SK-N-SH (cell line): ENCODE measurements around the gene PDLIM4. TPM values are rescaled to one million over a fixed set of nuclear protein-coding genes. Genes with fewer than 3 reads are reported as not detected.

ENCODE experiments used
- CTCF ChIA-PET: fragments of 300-600, 350-600 bp; formaldehyde crosslinking; extraction: SDS; loops from one replicate; lab custom pipeline; 2021; lab: Yijun Ruan, JAX
- POLR2A ChIA-PET: fragments of 350-600 bp; sonication (Branson Sonifier 250); formaldehyde crosslinking; extraction: SDS; loops from one replicate; lab custom pipeline; 2020; ENCODE audit warnings: antibody characterized with exemption, inconsistent platforms; lab: Yijun Ruan, JAX
- DNase-seq: peaks from one replicate; pipeline ENCODE4 v3.0.0; 2012
- H2AFZ ChIP-seq: fragments of 200-600 bp; sonication (generic); 2 replicates; pipeline ENCODE4 v1.8.1; 2016; ENCODE audit warnings: antibody characterized with exemption, mild to moderate bottlenecking, low read depth
- H3F3A ChIP-seq: fragments of 200-600 bp; sonication (generic); replicated peaks from 2 replicates; pipeline ENCODE3; 2016; ENCODE audit warnings: antibody characterized with exemption, mild to moderate bottlenecking; ENCODE audit not compliant: insufficient read depth
- H3K27ac ChIP-seq, 2 experiments: fragments of 200-500 bp in 1 of 2; fragments of 200-600 bp in 1 of 2; sonication (Bioruptor generic) in 1 of 2; sonication (generic), shearing (Covaris generic) in 1 of 2; 2 replicates each; pipeline versions ENCODE4 v1.5.1 to v1.6.1; 2014 to 2016; ENCODE audit warnings: low read depth in 2 of 2, inconsistent platforms in 1 of 2, low read length in 1 of 2, mild to moderate bottlenecking in 1 of 2, mixed read lengths in 1 of 2
- H3K27me3 ChIP-seq: fragments of 200-600 bp; sonication (generic), shearing (Covaris generic); 2 replicates; pipeline ENCODE4 v1.6.1; 2016; ENCODE audit warnings: mixed run types; ENCODE audit not compliant: insufficient read depth
- H3K36me3 ChIP-seq, 2 experiments: fragments of 200-500 bp in 1 of 2; fragments of 200-600 bp in 1 of 2; sonication (Bioruptor generic) in 1 of 2; sonication (generic) in 1 of 2; replicated peaks in 1 of 2; 2 replicates each; pipeline versions ENCODE3 to v1.5.1; 2014 to 2016; ENCODE audit warnings: low read length in 1 of 2, mild to moderate bottlenecking in 1 of 2; ENCODE audit not compliant: insufficient read depth in 2 of 2, control insufficient read depth in 1 of 2
- H3K4me1 ChIP-seq, 2 experiments: fragments of 200-500 bp in 1 of 2; fragments of 200-600 bp in 1 of 2; sonication (Bioruptor generic) in 1 of 2; sonication (generic), shearing (Covaris generic) in 1 of 2; 2 replicates each; pipeline versions ENCODE4 v1.5.1 to v1.6.1; 2014 to 2016; ENCODE audit warnings: low read depth in 1 of 2, low read length in 1 of 2, mixed run types in 1 of 2; ENCODE audit not compliant: insufficient read depth in 2 of 2, control insufficient read depth in 1 of 2
- H3K4me2 ChIP-seq: fragments of 200-600 bp; sonication (generic), shearing (Covaris generic); 2 replicates; pipeline ENCODE4 v1.6.1; 2017; ENCODE audit warnings: mixed run types
- H3K4me3 ChIP-seq, 2 experiments: fragments of 200-500 bp in 1 of 2; fragments of 200-600 bp in 1 of 2; sonication (Bioruptor generic) in 1 of 2; sonication (generic), shearing (Covaris generic) in 1 of 2; 2 replicates each; pipeline versions ENCODE4 v1.5.1 to v1.8.1; 2014 to 2016; ENCODE audit warnings: low read depth in 2 of 2, inconsistent platforms in 1 of 2, low read length in 1 of 2, mild to moderate bottlenecking in 1 of 2, mixed read lengths in 1 of 2, moderate library complexity in 1 of 2
- H3K79me2 ChIP-seq: fragments of 200-600 bp; sonication (generic); 2 replicates; pipeline ENCODE4 v1.8.1; 2017; ENCODE audit warnings: mild to moderate bottlenecking; ENCODE audit not compliant: insufficient read depth
- H3K9ac ChIP-seq: fragments of 200-600 bp; sonication (generic); 2 replicates; pipeline ENCODE4 v1.6.1; 2017; ENCODE audit warnings: mixed run types
- H3K9me2 ChIP-seq: fragments of 200-600 bp; sonication (generic); 2 replicates; pipeline ENCODE4 v1.6.1; 2017; ENCODE audit warnings: mixed run types
- H3K9me3 ChIP-seq: fragments of 200-600 bp; sonication (generic); 2 replicates; pipeline ENCODE4 v1.6.1; 2017; ENCODE audit warnings: mixed run types, mild to moderate bottlenecking, moderate library complexity
- H4K20me1 ChIP-seq: fragments of 200-600 bp; sonication (generic); 2 replicates; pipeline ENCODE4 v1.6.1; 2017; ENCODE audit warnings: mild to moderate bottlenecking, mixed run types; ENCODE audit not compliant: insufficient read depth
- EP300 ChIP-seq, 2 experiments: IDR thresholded peaks; 2 replicates each; pipeline versions ENCODE4 v1.4.0 to v1.6.1; 2012; ENCODE audit warnings: borderline replicate concordance in 1 of 2, low read depth in 1 of 2, low read length in 1 of 2
- JUND ChIP-seq: IDR thresholded peaks from 2 replicates; pipeline ENCODE4 v1.4.0; 2012
- MEF2A ChIP-seq: IDR thresholded peaks from 2 replicates; pipeline ENCODE4 v1.4.0; 2012; ENCODE audit warnings: low read depth, borderline replicate concordance
- NRF1 ChIP-seq: IDR thresholded peaks from 2 replicates; pipeline ENCODE4 v1.6.1; 2012; ENCODE audit warnings: low read depth, mild to moderate bottlenecking, low read length
- POLR2AphosphoS5 ChIP-seq: IDR thresholded peaks from 2 replicates; pipeline ENCODE4 v1.6.1; 2012; ENCODE audit warnings: low read depth, low read length
- RCOR1 ChIP-seq: fragments of 150-350 bp; IDR thresholded peaks from 2 replicates; pipeline ENCODE4 v1.6.1; 2017; ENCODE audit warnings: antibody characterized with exemption, low read length
- RFX5 ChIP-seq: IDR thresholded peaks from 2 replicates; pipeline ENCODE4 v1.6.1; 2012; ENCODE audit warnings: mild to moderate bottlenecking, improper control_type of control experiment, low read length
- RXRA ChIP-seq: IDR thresholded peaks from 2 replicates; pipeline ENCODE4 v1.4.0; 2012; ENCODE audit warnings: low read depth, mild to moderate bottlenecking, borderline replicate concordance
- TAF1 ChIP-seq: IDR thresholded peaks from 2 replicates; pipeline ENCODE4 v1.6.1; 2012; ENCODE audit warnings: low read depth, mild to moderate bottlenecking, low read length, moderate library complexity, borderline replicate concordance
- TCF12 ChIP-seq: IDR thresholded peaks from 2 replicates; pipeline ENCODE4 v1.4.0; 2012
- USF1 ChIP-seq: IDR thresholded peaks from 2 replicates; pipeline ENCODE4 v1.4.0; 2012; ENCODE audit warnings: low read depth, borderline replicate concordance
- WGBS: methylation state at CpG from one replicate; pipeline ENCODE4 v1.1.6; 2017; ENCODE audit warnings: low lambda C conversion rate; 5-methylcytosine and 5-hydroxymethylcytosine counted together
- polyA plus RNA-seq, 3 experiments: library from polyadenylated mRNA; depleted of rRNA; stranded (reverse); fragments of >200 nt; gene quantifications; 2 replicates each; pipeline ENCODE4 v1.2.3, GENCODE V29; 2012
- TF ChIP-seq, protein P1 (sequence below): fragments of 150-350 bp; IDR thresholded peaks from 2 replicates; pipeline ENCODE4 v1.6.1; 2017; ENCODE audit warnings: antibody characterized with exemption, low read length, low read depth, borderline replicate concordance
- TF ChIP-seq, protein P2 (sequence below): fragments of 150-350 bp; IDR thresholded peaks from 2 replicates; pipeline ENCODE4 v1.6.1; 2016; ENCODE audit warnings: mild to moderate bottlenecking, low read depth, low read length
- TF ChIP-seq, protein P3 (sequence below): IDR thresholded peaks from 2 replicates; pipeline ENCODE4; 2012

The PDLIM4 gene
- polyA plus RNA-seq, 1 of the 3 experiments (the other 2 are of a cell fraction) = 57.1 TPM

GRCh38 chr5:132219981-132220380 is 37.5 kb upstream of the PDLIM4 start:
- POLR2A ChIA-PET = interaction anchor here (0.6 kb wide), 1 partner anchor 66 kb away, joined by 3 read pairs; no protein-coding TSS in a partner anchor

GRCh38 chr5:132220491-132220890 is 37.0 kb upstream of the PDLIM4 start:
- H3K36me3 ChIP-seq = peaks cover 0 to 4% of the 10 kb centered on the region in 2 experiments
- CTCF ChIA-PET = interaction anchor here (0.7 kb wide), 1 partner anchor 40 kb away, joined by 3 read pairs; no protein-coding TSS in a partner anchor
- TF ChIP-seq POLR2AphosphoS5 = no peak
- no peak for TF ChIP-seq RFX5
- TF ChIP-seq RCOR1 = no peak
- TF ChIP-seq, protein P1, sequence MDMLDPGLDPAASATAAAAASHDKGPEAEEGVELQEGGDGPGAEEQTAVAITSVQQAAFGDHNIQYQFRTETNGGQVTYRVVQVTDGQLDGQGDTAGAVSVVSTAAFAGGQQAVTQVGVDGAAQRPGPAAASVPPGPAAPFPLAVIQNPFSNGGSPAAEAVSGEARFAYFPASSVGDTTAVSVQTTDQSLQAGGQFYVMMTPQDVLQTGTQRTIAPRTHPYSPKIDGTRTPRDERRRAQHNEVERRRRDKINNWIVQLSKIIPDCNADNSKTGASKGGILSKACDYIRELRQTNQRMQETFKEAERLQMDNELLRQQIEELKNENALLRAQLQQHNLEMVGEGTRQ = no peak
- TF ChIP-seq, protein P2, sequence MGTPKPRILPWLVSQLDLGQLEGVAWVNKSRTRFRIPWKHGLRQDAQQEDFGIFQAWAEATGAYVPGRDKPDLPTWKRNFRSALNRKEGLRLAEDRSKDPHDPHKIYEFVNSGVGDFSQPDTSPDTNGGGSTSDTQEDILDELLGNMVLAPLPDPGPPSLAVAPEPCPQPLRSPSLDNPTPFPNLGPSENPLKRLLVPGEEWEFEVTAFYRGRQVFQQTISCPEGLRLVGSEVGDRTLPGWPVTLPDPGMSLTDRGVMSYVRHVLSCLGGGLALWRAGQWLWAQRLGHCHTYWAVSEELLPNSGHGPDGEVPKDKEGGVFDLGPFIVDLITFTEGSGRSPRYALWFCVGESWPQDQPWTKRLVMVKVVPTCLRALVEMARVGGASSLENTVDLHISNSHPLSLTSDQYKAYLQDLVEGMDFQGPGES = no peak
- TF ChIP-seq MEF2A = no peak
- TF ChIP-seq USF1 = no peak
- no peak for TF ChIP-seq TAF1
- TF ChIP-seq JUND = no peak
- no peak for TF ChIP-seq RXRA
- TF ChIP-seq TCF12 = no peak
- no peak for TF ChIP-seq NRF1

More at GRCh38 chr5:132219981-132220380, 37.5 kb upstream of the PDLIM4 start:
- peaks cover 15 to 21% of the 10 kb centered on the region in 2 experiments; a peak in 3 of 4 replicates for H3K4me1 ChIP-seq
- CTCF ChIA-PET = interaction anchor here (0.7 kb wide), 1 partner anchor 39 kb away, joined by 3 read pairs; no protein-coding TSS in a partner anchor
- no peak overlapping the region for H3K9ac ChIP-seq
- H3K79me2 ChIP-seq = peaks cover 46% of the 10 kb centered on the region
- H3K27ac ChIP-seq = no peak overlapping the region
- H3K9me3 ChIP-seq = no peaks in the 10 kb centered on the region
- H3K36me3 ChIP-seq = peaks cover 0 to 4% of the 10 kb centered on the region in 2 experiments
- WGBS = 92% methylated on average over 1 of the region's 1 CpG
- H3K9me2 ChIP-seq = no peaks in the 10 kb centered on the region
- no peaks in the 10 kb centered on the region for H3K27me3 ChIP-seq
- DNase-seq = no peak
- TF ChIP-seq, protein P3, sequence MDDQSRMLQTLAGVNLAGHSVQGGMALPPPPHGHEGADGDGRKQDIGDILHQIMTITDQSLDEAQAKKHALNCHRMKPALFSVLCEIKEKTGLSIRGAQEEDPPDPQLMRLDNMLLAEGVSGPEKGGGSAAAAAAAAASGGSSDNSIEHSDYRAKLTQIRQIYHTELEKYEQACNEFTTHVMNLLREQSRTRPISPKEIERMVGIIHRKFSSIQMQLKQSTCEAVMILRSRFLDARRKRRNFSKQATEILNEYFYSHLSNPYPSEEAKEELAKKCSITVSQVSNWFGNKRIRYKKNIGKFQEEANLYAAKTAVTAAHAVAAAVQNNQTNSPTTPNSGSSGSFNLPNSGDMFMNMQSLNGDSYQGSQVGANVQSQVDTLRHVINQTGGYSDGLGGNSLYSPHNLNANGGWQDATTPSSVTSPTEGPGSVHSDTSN = no peak
- no peak for TF ChIP-seq EP300 (IDR thresholded peaks at IDR 0.05; ENCODE audit: borderline replicate concordance in 1 of 2, low read depth in 1 of 2, low read length in 1 of 2)
- TF ChIP-seq RXRA = no peak
- TF ChIP-seq, protein P1 = no peak
- no peak for TF ChIP-seq USF1
- H2AFZ ChIP-seq = no peak overlapping the region
- no peaks in the 10 kb centered on the region for H3F3A ChIP-seq
- H3K4me3 ChIP-seq = no peak overlapping the region
- H3K4me2 ChIP-seq = no peak overlapping the region
- H4K20me1 ChIP-seq = peaks cover 4% of the 10 kb centered on the region

More at GRCh38 chr5:132220491-132220890, 37.0 kb upstream of the PDLIM4 start:
- WGBS = 80% methylated on average over 2 of the region's 2 CpGs
- H3K4me3 ChIP-seq = no peak overlapping the region
- DNase-seq = no peak
- H3K79me2 ChIP-seq = peaks cover 49% of the 10 kb centered on the region
- H3K9ac ChIP-seq = no peak overlapping the region
- peaks cover 18 to 21% of the 10 kb centered on the region in 2 experiments; a peak in 3 of 4 replicates for H3K4me1 ChIP-seq
- H3K27ac ChIP-seq = no peak overlapping the region
- no peaks in the 10 kb centered on the region for H3K9me2 ChIP-seq
- no peak overlapping the region for H2AFZ ChIP-seq
- H4K20me1 ChIP-seq = peaks cover 4% of the 10 kb centered on the region
- no peak overlapping the region for H3K4me2 ChIP-seq
- POLR2A ChIA-PET = interaction anchor here (0.6 kb wide), 1 partner anchor 66 kb away, joined by 3 read pairs; no protein-coding TSS in a partner anchor
- no peaks in the 10 kb centered on the region for H3K9me3 ChIP-seq
- no peaks in the 10 kb centered on the region for H3K27me3 ChIP-seq
- no peaks in the 10 kb centered on the region for H3F3A ChIP-seq
